ENCODE results near the gene ISM2. TPM values are rescaled to one million over a fixed set of nuclear protein-coding genes. Genes with fewer than 3 reads are reported as not detected.

ISM2 gene
- total and polyA plus RNA-seq, 9 donors, result 0.05 to 1.0 (median 0.20) TPM; not detected in 4

GRCh38 chr14:77491056-77491455 is 7.6 kb downstream of the ISM2 start:
- 85 to 97% (median 94%) methylated on average over 5 of the region's 5 CpGs for WGBS, 3 donors
- H3K4me3 ChIP-seq, result no peak overlapping the region
- no peaks in the 10 kb centered on the region for H3K27me3 ChIP-seq
- intact Hi-C loops (cut with DNase I), result no loop called here
- no peaks in the 10 kb centered on the region for H3K4me1 ChIP-seq (ENCODE audit: insufficient read depth)
- DNase-seq, result no peak
- TF ChIP-seq EP300 (IDR thresholded peaks at IDR 0.05) (no peak), CTCF (IDR thresholded peaks at IDR 0.05) (no peak), POLR2A (IDR thresholded peaks at IDR 0.05) (no peak)
- H3K27ac ChIP-seq, result no peak overlapping the region
- no peaks in the 10 kb centered on the region for H3K36me3 ChIP-seq
- H3K9me3 ChIP-seq, result no peaks in the 10 kb centered on the region

GRCh38 chr14:77490347-77490986 is 8.1 kb downstream of the ISM2 start:
- DNase-seq, result no peak
- intact Hi-C loops (cut with DNase I), result no loop called here
- no peaks in the 10 kb centered on the region for H3K36me3 ChIP-seq
- TF ChIP-seq CTCF (IDR thresholded peaks at IDR 0.05), result no peak
- no peak for TF ChIP-seq EP300 (IDR thresholded peaks at IDR 0.05)
- no peak for TF ChIP-seq POLR2A (IDR thresholded peaks at IDR 0.05)
- no peak overlapping the region for H3K27ac ChIP-seq
- no peaks in the 10 kb centered on the region for H3K27me3 ChIP-seq
- H3K4me1 ChIP-seq (ENCODE audit: insufficient read depth), result no peaks in the 10 kb centered on the region
- H3K9me3 ChIP-seq, result no peaks in the 10 kb centered on the region
- 85 to 90% (median 87%) methylated on average over 8 of the region's 8 CpGs for WGBS, 3 donors
- H3K4me3 ChIP-seq, result no peak overlapping the region

GRCh38 chr14:77489041-77489440 is 9.6 kb downstream of the ISM2 start:
- H3K9me3 ChIP-seq, result no peaks in the 10 kb centered on the region
- no peaks in the 10 kb centered on the region for H3K4me1 ChIP-seq (ENCODE audit: insufficient read depth)
- no peak for DNase-seq
- H3K36me3 ChIP-seq, result no peaks in the 10 kb centered on the region
- intact Hi-C loops (cut with DNase I), result no loop called here
- H3K4me3 ChIP-seq, result no peak overlapping the region
- 88 to 96% (median 93%) methylated on average over 6 of the region's 6 CpGs for WGBS, 3 donors
- no peak overlapping the region for H3K27ac ChIP-seq
- H3K27me3 ChIP-seq, result no peaks in the 10 kb centered on the region
- TF ChIP-seq EP300 (IDR thresholded peaks at IDR 0.05) (no peak), POLR2A (IDR thresholded peaks at IDR 0.05) (no peak), CTCF (IDR thresholded peaks at IDR 0.05) (no peak)

- WGBS, 3 donors, result 84 to 87% (median 85%) methylated on average over 7 of the region's 7 CpGs
- Histone ChIP-seq H3K4me3 (no peak overlapping the region), H3K27me3 (no peaks in the 10 kb centered on the region), H3K27ac (no peak overlapping the region), H3K36me3 (no peaks in the 10 kb centered on the region), H3K9me3 (no peaks in the 10 kb centered on the region), H3K4me1 (ENCODE audit: insufficient read depth) (no peaks in the 10 kb centered on the region)
- intact Hi-C loops (cut with DNase I), result no loop called here
- DNase-seq, result no peak
- no peak for TF ChIP-seq EP300 (IDR thresholded peaks at IDR 0.05)
- TF ChIP-seq POLR2A (IDR thresholded peaks at IDR 0.05), result no peak
- no peak for TF ChIP-seq CTCF (IDR thresholded peaks at IDR 0.05)
Observed at GRCh38 chr14:77488558-77488957, 10.1 kb downstream of the ISM2 start.
